Vagina (tissue), 2 donors: ENCODE measurements around the gene TMEM234.

Source experiments
- CTCF ChIP-seq, 3 experiments: fragments of 450-650 bp in 2 of 3; fragments of 200-600 bp in 1 of 3; sonication (generic) in 1 of 3; IDR thresholded peaks; one replicate each; pipeline ENCODE4 v1.5.1; 2017 to 2019; ENCODE audit warnings: antibody characterized with exemption in 3 of 3, mild to moderate bottlenecking in 2 of 3, moderate library complexity in 2 of 3
- POLR2A ChIP-seq, 2 donors: fragments of 450-650 bp; IDR thresholded peaks; one replicate each; pipeline ENCODE4 v1.6.1; 2017; ENCODE audit warnings: antibody characterized with exemption in 2 of 2, mild to moderate bottlenecking in 2 of 2, moderate library complexity in 2 of 2
- POLR2AphosphoS5 ChIP-seq, 2 donors: sonication (generic); formaldehyde crosslinking; IDR thresholded peaks; one replicate each; pipeline ENCODE4 v1.9.0; 2017; ENCODE audit warnings: antibody characterized with exemption in 2 of 2, mild to moderate bottlenecking in 2 of 2, low read depth in 1 of 2; ENCODE audit not compliant: insufficient read depth in 1 of 2

DNA sequence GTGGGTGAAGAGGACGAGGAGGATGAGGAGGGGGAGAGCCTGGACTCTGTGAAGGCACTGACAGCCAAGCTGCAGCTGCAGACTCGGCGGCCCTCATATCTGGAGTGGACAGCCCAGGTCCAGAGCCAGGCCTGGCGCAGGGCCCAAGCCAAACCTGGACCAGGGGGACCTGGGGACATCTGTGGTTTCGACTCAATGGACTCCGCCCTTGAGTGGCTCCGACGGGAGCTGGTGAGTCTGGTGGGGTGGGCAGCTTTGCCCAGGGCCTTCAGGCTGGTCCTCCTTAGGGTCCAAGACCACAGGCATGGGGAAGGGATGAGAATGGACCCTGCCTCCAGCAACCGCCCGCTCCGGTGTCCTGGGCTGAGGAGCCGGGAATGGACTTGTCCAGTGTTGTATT, 25.3 kb upstream of the TMEM234 start:
- TF ChIP-seq CTCF (IDR thresholded peaks at IDR 0.05) (no peak), POLR2A (IDR thresholded peaks at IDR 0.05) (no peak), POLR2AphosphoS5 (IDR thresholded peaks at IDR 0.05; ENCODE audit: insufficient read depth in 1 of 2, low read depth in 1 of 2) (no peak)
